Measurements from ENCODE around the gene ZFYVE1. TPM values are rescaled to one million over a fixed set of nuclear protein-coding genes. Genes with fewer than 3 reads are reported as not detected.

The ZFYVE1 gene
- polyA plus RNA-seq, 1 of the 3 experiments (the other 2 are of a cell fraction): 18.6 TPM

GRCh38 chr14:73026243-73026844 lies 562 bp downstream of the ZFYVE1 start:
- Histone ChIP-seq H3K9ac (peak overlapping the region; percentile 81), H4K20me1 (ENCODE audit: insufficient read depth) (peaks cover 11% of the 10 kb centered on the region; the same call in 1 of the 2 replicates), H3K9me2 (no peaks in the 10 kb centered on the region), H3F3A (replicated peaks; ENCODE audit: insufficient read depth) (no peaks in the 10 kb centered on the region), H3K4me3 (ENCODE audit: low read depth in 2 of 2, low read length in 1 of 2) (peak overlapping the region; percentile 68 to 95), H3K27me3 (ENCODE audit: insufficient read depth) (no peaks in the 10 kb centered on the region), H3K4me2 (peak overlapping the region; percentile 86), H3K36me3 (replicated peaks in 1 of 2; ENCODE audit: control insufficient read depth in 1 of 2, insufficient read depth in 2 of 2, low read length in 1 of 2) (peaks cover 21 to 26% of the 10 kb centered on the region in 2 experiments), H3K9me3 (no peaks in the 10 kb centered on the region), H2AFZ (ENCODE audit: low read depth) (peak overlapping the region; percentile 57; the same call in 1 of the 2 replicates), H3K4me1 (ENCODE audit: control insufficient read depth in 1 of 2, insufficient read depth in 2 of 2, low read depth in 1 of 2, low read length in 1 of 2) (peaks cover 0 to 7% of the 10 kb centered on the region in 2 experiments; a peak in 1 of 4 replicates), H3K79me2 (ENCODE audit: insufficient read depth) (peaks cover 48% of the 10 kb centered on the region), H3K27ac (ENCODE audit: low read depth in 2 of 2, low read length in 1 of 2) (peak overlapping the region; percentile 2 to 79; a peak in 2 of 4 replicates)
- DNase-seq: no peak
- POLR2A ChIA-PET: interaction anchor here (0.8 to 1.6 kb wide), 2 partner anchors 21 to 32 kb away, joined by 3 to 16 read pairs; partner anchors contain the start of gene RBM25
- CTCF ChIA-PET: interaction anchor here (1.0 to 1.2 kb wide), 2 partner anchors 31 to 615 kb away, joined by 3 to 4 read pairs; partner anchors contain the start of gene RBM25
- TF ChIP-seq RCOR1 (IDR thresholded peaks at IDR 0.05; ENCODE audit: low read length) (no peak), EZH2phosphoT487 (IDR thresholded peaks at IDR 0.05; ENCODE audit: borderline replicate concordance, low read depth) (no peak), SIN3A (IDR thresholded peaks at IDR 0.05; ENCODE audit: borderline replicate concordance, low read depth, low read length) (no peak), ELF1 (IDR thresholded peaks at IDR 0.05) (no peak), GATA2 (CRISPR knock-in tag; IDR thresholded peaks at IDR 0.05) (no peak), FOXJ3 (CRISPR knock-in tag; IDR thresholded peaks at IDR 0.05) (no peak), NFIC (IDR thresholded peaks at IDR 0.05; ENCODE audit: borderline replicate concordance) (no peak), IRF3 (IDR thresholded peaks at IDR 0.05; ENCODE audit: low read depth, low read length) (no peak), SMC3 (IDR thresholded peaks at IDR 0.05; ENCODE audit: low read depth, low read length) (no peak), FOSL2 (IDR thresholded peaks at IDR 0.05; ENCODE audit: borderline replicate concordance, low read depth) (no peak)
- TF ChIP-seq, protein P1, sequence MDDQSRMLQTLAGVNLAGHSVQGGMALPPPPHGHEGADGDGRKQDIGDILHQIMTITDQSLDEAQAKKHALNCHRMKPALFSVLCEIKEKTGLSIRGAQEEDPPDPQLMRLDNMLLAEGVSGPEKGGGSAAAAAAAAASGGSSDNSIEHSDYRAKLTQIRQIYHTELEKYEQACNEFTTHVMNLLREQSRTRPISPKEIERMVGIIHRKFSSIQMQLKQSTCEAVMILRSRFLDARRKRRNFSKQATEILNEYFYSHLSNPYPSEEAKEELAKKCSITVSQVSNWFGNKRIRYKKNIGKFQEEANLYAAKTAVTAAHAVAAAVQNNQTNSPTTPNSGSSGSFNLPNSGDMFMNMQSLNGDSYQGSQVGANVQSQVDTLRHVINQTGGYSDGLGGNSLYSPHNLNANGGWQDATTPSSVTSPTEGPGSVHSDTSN (IDR thresholded peaks at IDR 0.05): no peak
- TF ChIP-seq, protein P2, sequence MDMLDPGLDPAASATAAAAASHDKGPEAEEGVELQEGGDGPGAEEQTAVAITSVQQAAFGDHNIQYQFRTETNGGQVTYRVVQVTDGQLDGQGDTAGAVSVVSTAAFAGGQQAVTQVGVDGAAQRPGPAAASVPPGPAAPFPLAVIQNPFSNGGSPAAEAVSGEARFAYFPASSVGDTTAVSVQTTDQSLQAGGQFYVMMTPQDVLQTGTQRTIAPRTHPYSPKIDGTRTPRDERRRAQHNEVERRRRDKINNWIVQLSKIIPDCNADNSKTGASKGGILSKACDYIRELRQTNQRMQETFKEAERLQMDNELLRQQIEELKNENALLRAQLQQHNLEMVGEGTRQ (IDR thresholded peaks at IDR 0.05; ENCODE audit: borderline replicate concordance, low read depth, low read length): no peak
- 5% methylated on average over 17 of the region's 21 CpGs for WGBS (ENCODE audit: low lambda C conversion rate)

GRCh38 chr14:73025544-73025943 lies 1.4 kb downstream of the ZFYVE1 start:
- peaks cover 0 to 7% of the 10 kb centered on the region in 2 experiments; a peak in 1 of 4 replicates for H3K4me1 ChIP-seq (ENCODE audit: control insufficient read depth in 1 of 2, insufficient read depth in 2 of 2, low read depth in 1 of 2, low read length in 1 of 2)
- H3K9ac ChIP-seq: peak overlapping the region; percentile 81
- POLR2A ChIA-PET: interaction anchor here (0.7 kb wide), 1 partner anchor 9 kb away, joined by 3 read pairs; no protein-coding TSS in a partner anchor
- peak overlapping the region in 1 of 2 experiments; percentile 79; a peak in 1 of 4 replicates for H3K27ac ChIP-seq (ENCODE audit: low read depth in 2 of 2, low read length in 1 of 2)
- H3F3A ChIP-seq (replicated peaks; ENCODE audit: insufficient read depth): no peaks in the 10 kb centered on the region
- DNase-seq: no peak
- H3K79me2 ChIP-seq (ENCODE audit: insufficient read depth): peaks cover 56% of the 10 kb centered on the region
- no peak overlapping the region for H2AFZ ChIP-seq (ENCODE audit: low read depth)
- TF ChIP-seq FOXJ3 (CRISPR knock-in tag; IDR thresholded peaks at IDR 0.05) (no peak), TAF1 (IDR thresholded peaks at IDR 0.05; ENCODE audit: borderline replicate concordance, low read depth, low read length) (no peak), MXI1 (IDR thresholded peaks at IDR 0.05; ENCODE audit: low read depth, low read length) (no peak)
- TF ChIP-seq, protein P3, sequence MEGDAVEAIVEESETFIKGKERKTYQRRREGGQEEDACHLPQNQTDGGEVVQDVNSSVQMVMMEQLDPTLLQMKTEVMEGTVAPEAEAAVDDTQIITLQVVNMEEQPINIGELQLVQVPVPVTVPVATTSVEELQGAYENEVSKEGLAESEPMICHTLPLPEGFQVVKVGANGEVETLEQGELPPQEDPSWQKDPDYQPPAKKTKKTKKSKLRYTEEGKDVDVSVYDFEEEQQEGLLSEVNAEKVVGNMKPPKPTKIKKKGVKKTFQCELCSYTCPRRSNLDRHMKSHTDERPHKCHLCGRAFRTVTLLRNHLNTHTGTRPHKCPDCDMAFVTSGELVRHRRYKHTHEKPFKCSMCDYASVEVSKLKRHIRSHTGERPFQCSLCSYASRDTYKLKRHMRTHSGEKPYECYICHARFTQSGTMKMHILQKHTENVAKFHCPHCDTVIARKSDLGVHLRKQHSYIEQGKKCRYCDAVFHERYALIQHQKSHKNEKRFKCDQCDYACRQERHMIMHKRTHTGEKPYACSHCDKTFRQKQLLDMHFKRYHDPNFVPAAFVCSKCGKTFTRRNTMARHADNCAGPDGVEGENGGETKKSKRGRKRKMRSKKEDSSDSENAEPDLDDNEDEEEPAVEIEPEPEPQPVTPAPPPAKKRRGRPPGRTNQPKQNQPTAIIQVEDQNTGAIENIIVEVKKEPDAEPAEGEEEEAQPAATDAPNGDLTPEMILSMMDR (IDR thresholded peaks at IDR 0.05): 0 out of 2 replicates have a peak, but pooled peaks have one; percentile 6
- H4K20me1 ChIP-seq (ENCODE audit: insufficient read depth): peaks cover 11% of the 10 kb centered on the region; the same call in 1 of the 2 replicates
- peaks cover 21 to 26% of the 10 kb centered on the region in 2 experiments for H3K36me3 ChIP-seq (replicated peaks in 1 of 2; ENCODE audit: control insufficient read depth in 1 of 2, insufficient read depth in 2 of 2, low read length in 1 of 2)
- H3K27me3 ChIP-seq (ENCODE audit: insufficient read depth): no peaks in the 10 kb centered on the region
- H3K4me3 ChIP-seq (ENCODE audit: low read depth in 2 of 2, low read length in 1 of 2): peak overlapping the region; percentile 68 to 95; a peak in 3 of 4 replicates
- WGBS (ENCODE audit: low lambda C conversion rate): 92% methylated on average over 3 of the region's 3 CpGs
- H3K9me2 ChIP-seq: no peaks in the 10 kb centered on the region
- H3K9me3 ChIP-seq: no peaks in the 10 kb centered on the region
- CTCF ChIA-PET: no interaction called here
- peak overlapping the region; percentile 86 for H3K4me2 ChIP-seq

Data from SK-N-SH (cell line).